Measurements from ENCODE around the gene ARL4A. TPM values are rescaled to one million over a fixed set of nuclear protein-coding genes. Genes with fewer than 3 reads are reported as not detected.

Gene ARL4A
- total RNA-seq, 1 experiment from 2014 or later = 18.3 TPM

DNA sequence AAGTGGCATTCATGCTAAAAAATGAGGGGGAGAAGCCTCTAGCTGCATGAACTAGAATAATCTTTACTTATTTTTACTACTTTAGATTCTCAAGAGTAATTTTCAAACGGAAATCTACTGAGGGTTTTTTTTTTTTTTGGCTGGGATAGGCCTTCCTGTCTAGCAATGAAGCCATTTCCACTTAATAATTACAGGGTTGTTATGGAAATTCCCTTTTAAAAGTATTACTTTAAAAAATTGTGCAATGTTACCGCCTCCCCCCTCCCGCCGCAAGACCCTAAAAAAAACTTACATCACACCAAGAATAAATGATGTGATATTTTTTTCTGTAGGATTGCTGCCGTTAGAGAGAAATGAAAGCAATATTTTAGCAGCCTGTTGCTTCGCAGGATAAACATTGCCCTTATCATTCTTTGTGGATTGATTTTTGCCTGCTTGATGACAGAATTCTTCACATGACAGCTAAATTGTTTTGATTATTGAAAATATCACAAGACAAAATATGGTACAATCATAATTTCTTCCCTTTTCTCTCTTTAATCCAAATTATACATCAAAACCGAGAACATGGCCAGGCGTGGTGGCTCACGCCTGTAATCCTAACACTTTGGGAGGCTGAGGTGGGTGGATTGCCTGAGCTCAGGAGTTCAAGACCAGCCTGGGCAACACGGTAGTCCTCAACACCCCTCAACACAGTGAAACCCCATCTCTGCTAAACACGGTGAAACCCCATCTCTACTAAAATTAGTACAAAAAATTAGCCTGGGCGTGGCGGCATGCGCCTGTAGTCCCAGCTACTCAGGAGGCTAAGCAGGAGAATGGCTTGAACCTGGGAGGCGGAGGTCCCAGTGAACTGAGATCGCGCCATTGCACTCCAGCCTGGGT lies 32.8 kb downstream of the ARL4A start:
- intact Hi-C loops (cut with micrococcal nuclease; ENCODE audit: unreplicated experiment) = no loop called here
- BruUV-seq (replicated peaks) = no TSS peak
- Histone ChIP-seq H3K4me3 (ENCODE audit: low read depth, low read length, poor library complexity, severe bottlenecking) (no peak overlapping the region), H3K9me3 (ENCODE audit: low read depth, low read length, poor library complexity, severe bottlenecking) (no peaks in the 10 kb centered on the region), H3K4me1 (ENCODE audit: insufficient read depth, low read length, poor library complexity, severe bottlenecking) (peaks cover 81% of the 10 kb centered on the region), H3K36me3 (ENCODE audit: insufficient read depth, low read length, poor library complexity, severe bottlenecking) (no peaks in the 10 kb centered on the region), H3K27ac (ENCODE audit: low read depth, low read length, poor library complexity, severe bottlenecking) (peak overlapping the region; percentile 75), H3K27me3 (replicated peaks; ENCODE audit: insufficient read depth, low read depth, low read length, poor library complexity) (no peaks in the 10 kb centered on the region)
- no peak for TF ChIP-seq EZH2 (IDR thresholded peaks at IDR 0.05; ENCODE audit: borderline replicate concordance, low read depth, low read length, poor library complexity, severe bottlenecking)
- TF ChIP-seq, protein P1, sequence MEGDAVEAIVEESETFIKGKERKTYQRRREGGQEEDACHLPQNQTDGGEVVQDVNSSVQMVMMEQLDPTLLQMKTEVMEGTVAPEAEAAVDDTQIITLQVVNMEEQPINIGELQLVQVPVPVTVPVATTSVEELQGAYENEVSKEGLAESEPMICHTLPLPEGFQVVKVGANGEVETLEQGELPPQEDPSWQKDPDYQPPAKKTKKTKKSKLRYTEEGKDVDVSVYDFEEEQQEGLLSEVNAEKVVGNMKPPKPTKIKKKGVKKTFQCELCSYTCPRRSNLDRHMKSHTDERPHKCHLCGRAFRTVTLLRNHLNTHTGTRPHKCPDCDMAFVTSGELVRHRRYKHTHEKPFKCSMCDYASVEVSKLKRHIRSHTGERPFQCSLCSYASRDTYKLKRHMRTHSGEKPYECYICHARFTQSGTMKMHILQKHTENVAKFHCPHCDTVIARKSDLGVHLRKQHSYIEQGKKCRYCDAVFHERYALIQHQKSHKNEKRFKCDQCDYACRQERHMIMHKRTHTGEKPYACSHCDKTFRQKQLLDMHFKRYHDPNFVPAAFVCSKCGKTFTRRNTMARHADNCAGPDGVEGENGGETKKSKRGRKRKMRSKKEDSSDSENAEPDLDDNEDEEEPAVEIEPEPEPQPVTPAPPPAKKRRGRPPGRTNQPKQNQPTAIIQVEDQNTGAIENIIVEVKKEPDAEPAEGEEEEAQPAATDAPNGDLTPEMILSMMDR (conservative IDR thresholded peaks at IDR 0.05; ENCODE audit: low read depth, low read length) = no peak
- DNase-seq (ENCODE audit: low spot score) = peak; percentile 88
- ChIA-PET CTCF (interaction anchor here (1.9 kb wide), 1 partner anchor 33 kb away, joined by 6 read pairs; the partner anchor contains the start of gene ARL4A), POLR2A (ENCODE audit: low non-redundant PET) (interaction anchor here (0.9 kb wide), 2 partner anchors 8 to 33 kb away, joined by 4 to 5 read pairs; partner anchors contain the start of gene ARL4A)

DNA sequence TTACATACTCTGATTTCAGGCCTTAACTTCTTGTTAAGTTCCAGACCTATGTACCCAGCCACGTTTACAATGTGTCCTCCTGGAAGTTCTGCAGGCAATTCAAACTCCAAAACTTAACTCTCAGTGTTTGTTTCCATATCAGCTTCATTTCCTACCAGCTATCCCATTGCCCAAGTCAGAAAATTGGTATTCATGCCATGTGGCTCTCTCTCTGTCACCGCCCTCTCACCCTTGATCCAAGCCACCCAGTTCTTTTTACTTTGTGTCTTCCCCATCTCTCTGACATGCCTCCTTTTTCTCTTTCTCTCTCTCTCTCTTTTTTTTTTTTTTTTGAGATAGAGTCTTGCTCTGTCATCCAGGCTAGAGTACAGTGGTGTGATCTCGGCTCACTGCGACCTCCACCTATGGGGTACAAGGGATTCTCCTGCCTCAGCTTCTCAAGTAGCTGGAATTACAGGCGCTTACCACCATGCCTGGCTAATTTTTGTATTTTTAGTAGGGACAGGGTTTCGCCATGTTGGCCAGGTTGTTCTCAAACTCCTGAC lies 33.9 kb downstream of the ARL4A start:
- intact Hi-C loops (cut with micrococcal nuclease; ENCODE audit: unreplicated experiment) = no loop called here
- Histone ChIP-seq H3K4me3 (ENCODE audit: low read depth, low read length, poor library complexity, severe bottlenecking) (no peak overlapping the region), H3K27me3 (replicated peaks; ENCODE audit: insufficient read depth, low read depth, low read length, poor library complexity) (no peaks in the 10 kb centered on the region), H3K36me3 (ENCODE audit: insufficient read depth, low read length, poor library complexity, severe bottlenecking) (no peaks in the 10 kb centered on the region), H3K4me1 (ENCODE audit: insufficient read depth, low read length, poor library complexity, severe bottlenecking) (peaks cover 74% of the 10 kb centered on the region), H3K27ac (ENCODE audit: low read depth, low read length, poor library complexity, severe bottlenecking) (no peak overlapping the region), H3K9me3 (ENCODE audit: low read depth, low read length, poor library complexity, severe bottlenecking) (no peaks in the 10 kb centered on the region)
- DNase-seq (ENCODE audit: low spot score) = no peak
- CTCF ChIA-PET = no interaction called here
- no TSS peak for BruUV-seq (replicated peaks)
- POLR2A ChIA-PET (ENCODE audit: low non-redundant PET) = no interaction called here
- TF ChIP-seq, protein P1 (conservative IDR thresholded peaks at IDR 0.05; ENCODE audit: low read depth, low read length) = no peak
- no peak for TF ChIP-seq EZH2 (IDR thresholded peaks at IDR 0.05; ENCODE audit: borderline replicate concordance, low read depth, low read length, poor library complexity, severe bottlenecking)

DNA sequence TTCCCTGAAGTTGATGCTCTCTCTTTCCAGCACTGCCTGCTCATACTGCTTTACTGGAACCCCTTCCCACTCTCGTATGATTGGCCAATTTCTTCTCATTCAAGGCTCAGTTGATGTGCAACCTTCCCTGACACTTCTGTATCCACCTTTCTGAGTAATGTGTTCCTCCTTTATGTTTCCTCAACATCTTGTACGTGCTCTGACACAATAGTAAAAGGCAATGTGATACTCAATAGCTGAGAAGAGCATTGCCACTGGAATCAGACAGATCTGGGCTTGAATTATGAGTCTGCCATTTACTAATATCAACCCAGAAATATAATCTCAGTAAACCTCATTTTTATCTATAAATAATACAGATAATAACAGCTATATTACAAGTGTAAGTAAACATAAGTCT lies 34.7 kb downstream of the ARL4A start:
- TF ChIP-seq, protein P1 (conservative IDR thresholded peaks at IDR 0.05; ENCODE audit: low read depth, low read length) = no peak
- TF ChIP-seq EZH2 (IDR thresholded peaks at IDR 0.05; ENCODE audit: borderline replicate concordance, low read depth, low read length, poor library complexity, severe bottlenecking) = no peak
- no peaks in the 10 kb centered on the region for H3K9me3 ChIP-seq (ENCODE audit: low read depth, low read length, poor library complexity, severe bottlenecking)
- ChIA-PET POLR2A (ENCODE audit: low non-redundant PET) (no interaction called here), CTCF (no interaction called here)
- no peak overlapping the region for H3K27ac ChIP-seq (ENCODE audit: low read depth, low read length, poor library complexity, severe bottlenecking)
- no peaks in the 10 kb centered on the region for H3K36me3 ChIP-seq (ENCODE audit: insufficient read depth, low read length, poor library complexity, severe bottlenecking)
- BruUV-seq (replicated peaks) = no TSS peak
- H3K4me1 ChIP-seq (ENCODE audit: insufficient read depth, low read length, poor library complexity, severe bottlenecking) = peaks cover 66% of the 10 kb centered on the region
- no peak for DNase-seq (ENCODE audit: low spot score)
- intact Hi-C loops (cut with micrococcal nuclease; ENCODE audit: unreplicated experiment) = no loop called here
- no peak overlapping the region for H3K4me3 ChIP-seq (ENCODE audit: low read depth, low read length, poor library complexity, severe bottlenecking)
- no peaks in the 10 kb centered on the region for H3K27me3 ChIP-seq (replicated peaks; ENCODE audit: insufficient read depth, low read depth, low read length, poor library complexity)
